Activated CD4-positive, alpha-beta T cell treated with anti-CD3 and anti-CD28 coated beads, Interleukin-2, amount 10 ng/mL, durations not matched to agents 24 days and 14 days (primary cell): ENCODE data around the gene EEFSEC. TPM values are rescaled to one million over a fixed set of nuclear protein-coding genes. Genes with fewer than 3 reads are reported as not detected.

Experiments
- DNase-seq: peaks from one replicate; pipeline ENCODE4 v3.0.0; 2022
- H3K27ac Mint-ChIP-seq: one replicate; pipeline ENCODE4 v1.8.0; 2022; ENCODE audit warnings: mild to moderate bottlenecking, mixed read lengths
- H3K27me3 Mint-ChIP-seq: one replicate; pipeline ENCODE4 v1.8.0; 2022; ENCODE audit warnings: mixed read lengths
- H3K36me3 Mint-ChIP-seq: one replicate; pipeline ENCODE4 v1.8.0; 2022; ENCODE audit warnings: low read depth, mild to moderate bottlenecking, mixed read lengths
- H3K4me1 Mint-ChIP-seq: one replicate; pipeline ENCODE4 v1.8.0; 2021; ENCODE audit warnings: mixed read lengths
- H3K4me3 Mint-ChIP-seq: one replicate; pipeline ENCODE4 v1.8.0; 2022; ENCODE audit warnings: mild to moderate bottlenecking, moderate library complexity, mixed read lengths
- H3K9me3 Mint-ChIP-seq: one replicate; pipeline ENCODE4 v1.8.0; 2021; ENCODE audit warnings: mixed read lengths
- intact Hi-C: fragments of 100-400 bp; cut with micrococcal nuclease; formaldehyde crosslinking; loops from one replicate; pipeline ENCODE4 v1.15.1; 2023
- total RNA-seq: library from RNA; stranded (reverse); gene quantifications from 2 replicates; pipeline ENCODE4 v1.2.3, GENCODE V29; 2022

Gene EEFSEC
- total RNA-seq, 1 donor from 2014 or later: 21.3 TPM

GRCh38 chr3:128400671-128401070 is 247.4 kb downstream of the EEFSEC start:
- Mint-ChIP-seq H3K27ac (no peak overlapping the region), H3K9me3 (no peaks in the 10 kb centered on the region), H3K36me3 (no peaks in the 10 kb centered on the region), H3K4me1 (no peaks in the 10 kb centered on the region), H3K4me3 (no peak overlapping the region), H3K27me3 (no peaks in the 10 kb centered on the region)
- DNase-seq: no peak
- intact Hi-C loops: no loop called here

GRCh38 chr3:128402319-128402718 is 249.0 kb downstream of the EEFSEC start:
- Mint-ChIP-seq H3K9me3 (no peaks in the 10 kb centered on the region), H3K4me1 (no peaks in the 10 kb centered on the region), H3K36me3 (no peaks in the 10 kb centered on the region), H3K27ac (no peak overlapping the region), H3K27me3 (no peaks in the 10 kb centered on the region), H3K4me3 (no peak overlapping the region)
- intact Hi-C loops: no loop called here
- DNase-seq: no peak

GRCh38 chr3:128402998-128403397 is 249.7 kb downstream of the EEFSEC start:
- intact Hi-C loops: no loop called here
- no peak for DNase-seq
- Mint-ChIP-seq H3K4me3 (no peak overlapping the region), H3K27me3 (no peaks in the 10 kb centered on the region), H3K36me3 (no peaks in the 10 kb centered on the region), H3K9me3 (no peaks in the 10 kb centered on the region), H3K27ac (no peak overlapping the region), H3K4me1 (no peaks in the 10 kb centered on the region)

- no peaks in the 10 kb centered on the region for H3K4me1 Mint-ChIP-seq
- intact Hi-C loops: no loop called here
- H3K27me3 Mint-ChIP-seq: no peaks in the 10 kb centered on the region
- H3K4me3 Mint-ChIP-seq: no peak overlapping the region
- no peaks in the 10 kb centered on the region for H3K36me3 Mint-ChIP-seq
- H3K27ac Mint-ChIP-seq: no peak overlapping the region
- DNase-seq: no peak
- no peaks in the 10 kb centered on the region for H3K9me3 Mint-ChIP-seq
Observed at GRCh38 chr3:128404276-128405068, 251.2 kb downstream of the EEFSEC start.

GRCh38 chr3:128405554-128406277 is 252.4 kb downstream of the EEFSEC start:
- no peak overlapping the region for H3K27ac Mint-ChIP-seq
- no peaks in the 10 kb centered on the region for H3K27me3 Mint-ChIP-seq
- no peak for DNase-seq
- intact Hi-C loops: no loop called here
- H3K4me3 Mint-ChIP-seq: no peak overlapping the region
- no peaks in the 10 kb centered on the region for H3K9me3 Mint-ChIP-seq
- no peaks in the 10 kb centered on the region for H3K36me3 Mint-ChIP-seq
- no peaks in the 10 kb centered on the region for H3K4me1 Mint-ChIP-seq

GRCh38 chr3:128407247-128407646 is 254.0 kb downstream of the EEFSEC start:
- Mint-ChIP-seq H3K9me3 (no peaks in the 10 kb centered on the region), H3K27me3 (no peaks in the 10 kb centered on the region), H3K36me3 (no peaks in the 10 kb centered on the region), H3K27ac (no peak overlapping the region), H3K4me1 (no peaks in the 10 kb centered on the region), H3K4me3 (no peak overlapping the region)
- intact Hi-C loops: no loop called here
- DNase-seq: no peak

GRCh38 chr3:128408012-128408692 is 254.9 kb downstream of the EEFSEC start:
- Mint-ChIP-seq H3K9me3 (no peaks in the 10 kb centered on the region), H3K4me1 (no peaks in the 10 kb centered on the region), H3K36me3 (no peaks in the 10 kb centered on the region)

GRCh38 chr3:128408693-128409623 is 255.7 kb downstream of the EEFSEC start:
- intact Hi-C loops: no loop called here
- DNase-seq: no peak
- no peak overlapping the region for H3K4me3 Mint-ChIP-seq
- no peaks in the 10 kb centered on the region for H3K27me3 Mint-ChIP-seq
- no peaks in the 10 kb centered on the region for H3K4me1 Mint-ChIP-seq
- H3K9me3 Mint-ChIP-seq: no peaks in the 10 kb centered on the region
- no peak overlapping the region for H3K27ac Mint-ChIP-seq
- H3K36me3 Mint-ChIP-seq: no peaks in the 10 kb centered on the region

More at GRCh38 chr3:128408012-128408692, 254.9 kb downstream of the EEFSEC start:
- intact Hi-C loops: no loop called here
- Mint-ChIP-seq H3K27ac (no peak overlapping the region), H3K4me3 (no peak overlapping the region), H3K27me3 (no peaks in the 10 kb centered on the region)
- DNase-seq: no peak

- no peaks in the 10 kb centered on the region for H3K27me3 Mint-ChIP-seq
- H3K36me3 Mint-ChIP-seq: no peaks in the 10 kb centered on the region
- intact Hi-C loops: no loop called here
- DNase-seq: no peak
- no peaks in the 10 kb centered on the region for H3K9me3 Mint-ChIP-seq
- no peak overlapping the region for H3K27ac Mint-ChIP-seq
- no peaks in the 10 kb centered on the region for H3K4me1 Mint-ChIP-seq
- no peak overlapping the region for H3K4me3 Mint-ChIP-seq
Observed at GRCh38 chr3:128409624-128410581, 256.6 kb downstream of the EEFSEC start.

- no peak for DNase-seq
- no peaks in the 10 kb centered on the region for H3K36me3 Mint-ChIP-seq
- intact Hi-C loops: no loop called here
- no peak overlapping the region for H3K4me3 Mint-ChIP-seq
- no peaks in the 10 kb centered on the region for H3K4me1 Mint-ChIP-seq
- no peaks in the 10 kb centered on the region for H3K9me3 Mint-ChIP-seq
- no peaks in the 10 kb centered on the region for H3K27me3 Mint-ChIP-seq
- H3K27ac Mint-ChIP-seq: no peak overlapping the region
Observed at GRCh38 chr3:128410669-128411573, 257.6 kb downstream of the EEFSEC start.

- Mint-ChIP-seq H3K36me3 (no peaks in the 10 kb centered on the region), H3K27ac (no peak overlapping the region), H3K4me1 (no peaks in the 10 kb centered on the region), H3K27me3 (no peaks in the 10 kb centered on the region), H3K4me3 (no peak overlapping the region), H3K9me3 (no peaks in the 10 kb centered on the region)
- intact Hi-C loops: no loop called here
- no peak for DNase-seq
Observed at GRCh38 chr3:128411574-128412064, 258.3 kb downstream of the EEFSEC start.
